Transverse colon (tissue), 4 donors: ENCODE measurements around the gene SCTR. TPM values are rescaled to one million over a fixed set of nuclear protein-coding genes. Genes with fewer than 3 reads are reported as not detected.
"Not testable (repeated sequence)": the region's sequence is repeated elsewhere in the genome, so short reads cannot be mapped to it uniquely, and the experiment has no call there.

Source experiments
- DNase-seq: peaks from one replicate; pipeline ENCODE4 v3.0.0-alpha.2; 2019
- H3K27ac ChIP-seq, 4 donors: fragments of 200-600 bp; sonication (generic); 2 replicates each; pipeline ENCODE4 v1.5.1; 2016 to 2018; ENCODE audit warnings: inconsistent platforms in 4 of 4
- H3K27me3 ChIP-seq: fragments of 200-600 bp; sonication (generic); 2 replicates; pipeline ENCODE4 v1.5.1; 2017; ENCODE audit warnings: inconsistent platforms
- H3K36me3 ChIP-seq, 4 donors: fragments of 200-600 bp; sonication (generic); 2 replicates each; pipeline ENCODE4 v1.5.1; 2017 to 2019; ENCODE audit warnings: inconsistent platforms in 4 of 4
- H3K4me1 ChIP-seq, 4 donors: fragments of 200-600 bp; sonication (generic); 2 replicates each; pipeline ENCODE4 v1.5.1; 2017 to 2020; ENCODE audit warnings: inconsistent platforms in 4 of 4
- H3K4me3 ChIP-seq, 4 donors: fragments of 200-600 bp; sonication (generic); 1 replicate in 1 of 4; 2 replicates in 3 of 4; pipeline versions ENCODE4 v1.5.1 to v1.6.1; 2017 to 2019; ENCODE audit warnings: inconsistent platforms in 4 of 4
- H3K9me3 ChIP-seq, 2 donors: fragments of 200-600 bp; sonication (generic); 2 replicates each; pipeline ENCODE4 v1.5.1; 2017 to 2019; ENCODE audit warnings: inconsistent platforms in 2 of 2
- EP300 ChIP-seq: sonication (generic); formaldehyde crosslinking; IDR thresholded peaks from one replicate; pipeline ENCODE4 v1.6.1; 2017; ENCODE audit warnings: antibody characterized with exemption, low read depth
- POLR2A ChIP-seq: fragments of 450-650 bp; IDR thresholded peaks from one replicate; pipeline ENCODE4 v1.6.1; 2016; ENCODE audit warnings: antibody characterized with exemption, mild to moderate bottlenecking, moderate library complexity
- POLR2AphosphoS5 ChIP-seq, 3 donors: sonication (generic); formaldehyde crosslinking; IDR thresholded peaks; one replicate each; pipeline ENCODE4 v1.6.1; 2016; ENCODE audit warnings: antibody characterized with exemption in 3 of 3
- WGBS, 2 donors: methylation state at CpG; one replicate each; pipeline ENCODE4 v1.1.5; 2018; ENCODE audit warnings: low coverage in 1 of 2; 5-methylcytosine and 5-hydroxymethylcytosine counted together
- in situ Hi-C, 4 donors: fragments of 200-750 bp; cut with MboI; loops; one replicate each; pipeline versions ENCODE4 v1.15.0 to v1.15.1; 2017; ENCODE audit warnings: low sequenced_read_pairs in 3 of 4, low pct_ligation_motif_present in 1 of 4, low pct_unique_long_range_greater_than_20kb in 1 of 4
- intact Hi-C: fragments of 100-400 bp; cut with DNase I; formaldehyde crosslinking; loops from one replicate; pipeline ENCODE4 v1.15.1; 2023; ENCODE audit warnings: low total_unique reads
- total RNA-seq, 4 donors: library from RNA; depleted of rRNA; stranded (reverse); fragments of >200 nt; gene quantifications; one replicate each; pipeline ENCODE4 v1.1.0, GENCODE V29; 2016
- TF ChIP-seq, protein P1 (sequence below), 5 experiments: fragments of 200-600 bp in 3 of 5; fragments of 450-650 bp in 2 of 5; sonication (generic) in 3 of 5; IDR thresholded peaks; 1 replicate in 2 of 5; 2 replicates in 3 of 5; pipeline ENCODE4 v1.5.1; 2016 to 2017; ENCODE audit warnings: antibody characterized with exemption in 5 of 5, inconsistent platforms in 3 of 5, mild to moderate bottlenecking in 2 of 5, moderate library complexity in 1 of 5

The SCTR gene
- total RNA-seq, 4 donors from 2014 or later: not detected

- peaks cover 1 to 12% (median 4%) of the 10 kb centered on the region in 4 donors for H3K4me1 ChIP-seq
- TF ChIP-seq POLR2AphosphoS5 (IDR thresholded peaks at IDR 0.05) (peak in 1 of 3 donors; percentile 31), EP300 (no peak), POLR2A (peak; percentile 34)
- TF ChIP-seq, protein P1, sequence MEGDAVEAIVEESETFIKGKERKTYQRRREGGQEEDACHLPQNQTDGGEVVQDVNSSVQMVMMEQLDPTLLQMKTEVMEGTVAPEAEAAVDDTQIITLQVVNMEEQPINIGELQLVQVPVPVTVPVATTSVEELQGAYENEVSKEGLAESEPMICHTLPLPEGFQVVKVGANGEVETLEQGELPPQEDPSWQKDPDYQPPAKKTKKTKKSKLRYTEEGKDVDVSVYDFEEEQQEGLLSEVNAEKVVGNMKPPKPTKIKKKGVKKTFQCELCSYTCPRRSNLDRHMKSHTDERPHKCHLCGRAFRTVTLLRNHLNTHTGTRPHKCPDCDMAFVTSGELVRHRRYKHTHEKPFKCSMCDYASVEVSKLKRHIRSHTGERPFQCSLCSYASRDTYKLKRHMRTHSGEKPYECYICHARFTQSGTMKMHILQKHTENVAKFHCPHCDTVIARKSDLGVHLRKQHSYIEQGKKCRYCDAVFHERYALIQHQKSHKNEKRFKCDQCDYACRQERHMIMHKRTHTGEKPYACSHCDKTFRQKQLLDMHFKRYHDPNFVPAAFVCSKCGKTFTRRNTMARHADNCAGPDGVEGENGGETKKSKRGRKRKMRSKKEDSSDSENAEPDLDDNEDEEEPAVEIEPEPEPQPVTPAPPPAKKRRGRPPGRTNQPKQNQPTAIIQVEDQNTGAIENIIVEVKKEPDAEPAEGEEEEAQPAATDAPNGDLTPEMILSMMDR (IDR thresholded peaks at IDR 0.05): no peak
- in situ Hi-C loops (loop anchor here in 3 of 4 donors (5.0 to 25.0 kb wide), 3 partner anchors 59 to 254 kb away; no protein-coding TSS in a partner anchor), intact Hi-C loops (loop anchor here (10.0 kb wide), 1 partner anchor 247 kb away; no protein-coding TSS in a partner anchor)
- 49% methylated on average over 5 of the region's 5 CpGs; no CpG with 5 or more reads in 1 of the 2 donors for WGBS, 2 donors
- no peak overlapping the region for H3K4me3 ChIP-seq
- H3K27ac ChIP-seq: peak overlapping the region in 2 of 4 donors; percentile 4 to 39
- no peaks in the 10 kb centered on the region for H3K36me3 ChIP-seq
- DNase-seq: peak; percentile 51
- no peaks in the 10 kb centered on the region for H3K9me3 ChIP-seq
- H3K27me3 ChIP-seq: no peaks in the 10 kb centered on the region
Observed at GRCh38 chr2:119408221-119408619, 116.1 kb downstream of the SCTR start.

DNA sequence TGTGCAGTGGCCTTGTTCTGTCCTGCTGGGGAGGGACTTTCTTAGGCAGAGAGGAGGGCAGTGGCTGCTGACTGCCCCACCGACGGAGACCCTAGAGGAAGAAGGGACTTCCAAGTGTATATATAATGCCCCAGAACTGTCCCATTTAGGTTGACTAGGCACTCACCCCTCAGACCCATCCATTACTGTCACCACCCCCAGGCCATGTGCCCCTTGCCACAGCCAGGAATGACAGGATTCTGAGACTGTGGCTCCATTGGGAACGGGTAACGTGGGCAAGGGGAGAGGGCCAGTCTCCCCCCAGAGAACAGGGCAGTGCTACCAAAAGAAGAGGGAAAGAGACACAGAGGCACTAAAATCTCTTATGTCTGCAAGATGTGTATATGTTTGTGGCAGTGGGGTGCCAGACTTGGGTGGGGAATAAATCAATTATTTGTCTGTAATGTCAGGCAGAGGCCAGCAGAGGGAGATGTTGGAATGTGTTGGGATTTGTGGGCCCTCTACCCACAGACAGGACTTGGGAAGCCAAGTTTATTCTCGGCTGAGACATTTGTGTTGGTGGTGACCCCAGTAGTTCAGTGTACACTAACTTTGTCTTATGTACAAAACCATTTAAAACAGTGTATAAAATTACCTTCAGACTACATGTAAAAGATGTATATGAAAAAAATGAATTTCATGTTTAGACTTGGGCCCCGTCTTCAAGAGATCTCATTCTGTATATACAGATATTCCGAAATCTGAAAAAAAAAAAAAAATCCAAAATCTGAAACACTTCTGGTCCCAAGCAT lies 116.7 kb downstream of the SCTR start:
- intact Hi-C loops (loop anchor here (1.0 to 10.0 kb wide), 2 partner anchors 69 to 247 kb away; no protein-coding TSS in a partner anchor), in situ Hi-C loops (loop anchor here in 3 of 4 donors (5.0 to 25.0 kb wide), 3 partner anchors 60 to 255 kb away; no protein-coding TSS in a partner anchor)
- no peaks in the 10 kb centered on the region for H3K36me3 ChIP-seq
- peak; percentile 56 for DNase-seq
- H3K27me3 ChIP-seq: no peaks in the 10 kb centered on the region
- H3K4me3 ChIP-seq: no peak overlapping the region
- H3K9me3 ChIP-seq: no peaks in the 10 kb centered on the region
- H3K4me1 ChIP-seq: peaks cover 4 to 16% (median 6%) of the 10 kb centered on the region in 4 donors
- peak overlapping the region in 2 of 4 donors; percentile 4 to 39 for H3K27ac ChIP-seq
- 68 to 72% methylated on average over 5 to 7 of the region's 7 CpGs for WGBS, 2 donors
- TF ChIP-seq EP300 (no peak), POLR2AphosphoS5 (IDR thresholded peaks at IDR 0.05) (no peak), POLR2A (no peak)
- TF ChIP-seq, protein P1 (IDR thresholded peaks at IDR 0.05): peak; percentile 74 to 96 (median 80)

DNA sequence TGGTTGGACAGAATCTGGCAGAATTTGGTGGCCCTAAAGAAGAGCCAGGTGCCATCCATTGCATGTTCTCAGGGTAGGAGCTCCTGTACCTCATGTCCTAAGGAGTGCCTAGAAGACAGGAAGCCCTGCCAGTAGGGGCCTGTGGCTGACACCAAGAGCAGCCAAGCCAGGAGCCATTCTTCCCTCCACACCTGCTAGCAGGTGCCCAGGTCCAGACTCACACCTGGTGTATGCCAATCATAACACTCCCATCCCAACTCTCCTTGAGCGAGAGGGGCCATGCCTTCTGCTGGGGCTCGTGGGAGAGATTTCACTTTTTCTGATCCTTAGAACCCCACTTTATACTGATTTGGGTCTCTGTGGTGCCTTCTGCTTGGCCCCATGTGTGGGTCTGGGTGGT lies 119.1 kb downstream of the SCTR start:
- H3K4me1 ChIP-seq: peaks cover 4 to 19% (median 8%) of the 10 kb centered on the region in 4 donors
- WGBS, 2 donors: 93% methylated on average over 2 of the region's 2 CpGs; no CpG with 5 or more reads in 1 of the 2 donors
- TF ChIP-seq POLR2A: no peak
- TF ChIP-seq, protein P1 (IDR thresholded peaks at IDR 0.05): no peak
- TF ChIP-seq POLR2AphosphoS5 (IDR thresholded peaks at IDR 0.05): no peak
- TF ChIP-seq EP300: no peak
- no peaks in the 10 kb centered on the region for H3K36me3 ChIP-seq
- no peak overlapping the region for H3K27ac ChIP-seq
- no peaks in the 10 kb centered on the region for H3K27me3 ChIP-seq
- intact Hi-C loops: loop anchor here (10.0 kb wide), 1 partner anchor 250 kb away; no protein-coding TSS in a partner anchor
- in situ Hi-C loops: loop anchor here in 3 of 4 donors (5.0 to 25.0 kb wide), 3 partner anchors 62 to 257 kb away; no protein-coding TSS in a partner anchor
- no peak for DNase-seq
- H3K4me3 ChIP-seq: no peak overlapping the region
- no peaks in the 10 kb centered on the region for H3K9me3 ChIP-seq

DNA sequence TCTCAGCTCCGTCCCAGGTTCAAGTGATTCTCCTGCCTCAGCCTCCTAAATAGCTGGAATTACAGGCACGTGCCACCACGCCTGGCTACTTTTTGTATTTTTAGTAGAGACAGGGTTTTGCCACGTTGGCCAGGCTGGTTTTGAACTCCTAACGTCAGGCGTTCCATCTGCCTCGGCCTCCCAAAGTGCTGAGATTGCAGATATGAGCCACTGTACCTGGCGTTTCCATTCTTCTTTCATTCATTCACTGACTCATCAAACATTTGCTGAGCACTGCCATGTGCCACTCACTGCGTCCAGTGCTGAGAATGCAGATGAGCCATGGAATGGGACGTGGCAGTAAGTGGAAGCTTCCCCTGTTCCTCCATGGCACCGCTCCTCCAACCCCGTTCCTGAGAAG lies 120.7 kb downstream of the SCTR start:
- H3K27ac ChIP-seq: peak overlapping the region; percentile 66 to 81 (median 71)
- intact Hi-C loops: loop anchor here (10.0 kb wide), 1 partner anchor 251 kb away; no protein-coding TSS in a partner anchor

More for the DNA sequence above, 120.7 kb downstream of the SCTR start:
- not testable (repeated sequence) for H3K36me3 ChIP-seq, DNase-seq, H3K9me3 ChIP-seq, H3K4me3 ChIP-seq, H3K27me3 ChIP-seq
- peaks cover 4 to 15% (median 8%) of the 10 kb centered on the region in 4 donors for H3K4me1 ChIP-seq
- 47 to 82% methylated on average over 4 to 12 of the region's 12 CpGs for WGBS, 2 donors
- in situ Hi-C loops: loop anchor here in 2 of 4 donors (10.0 to 25.0 kb wide), 2 partner anchors 71 to 259 kb away; no protein-coding TSS in a partner anchor
